Measurements from ENCODE around the gene RNPC3. TPM values are rescaled to one million over a fixed set of nuclear protein-coding genes. Genes with fewer than 3 reads are reported as not detected.
"Not testable (repeated sequence)": the region's sequence is repeated elsewhere in the genome, so short reads cannot be mapped to it uniquely, and the experiment has no call there.

RNPC3 gene
- total RNA-seq, 1 experiment from 2014 or later = 8.1 TPM

- ChIA-PET CTCF (no interaction called here), POLR2A (no interaction called here)
- Histone ChIP-seq H3K4me3 (ENCODE audit: low read depth, low read length) (no peak overlapping the region), H3K4me1 (no peaks in the 10 kb centered on the region), H3K9me3 (no peaks in the 10 kb centered on the region), H3K36me3 (ENCODE audit: control insufficient read depth, insufficient read depth, low read length) (no peaks in the 10 kb centered on the region), H3K27me3 (replicated peaks; ENCODE audit: control insufficient read depth, insufficient read depth, low read length) (no peaks in the 10 kb centered on the region)
- peaks cover 3% of the 10 kb centered on the region for H3K36me3 Mint-ChIP-seq (ENCODE audit: insufficient read depth, unreplicated experiment)
- H3K4me1 Mint-ChIP-seq (ENCODE audit: low read depth, unreplicated experiment) = no peaks in the 10 kb centered on the region
- H3K27ac Mint-ChIP-seq (ENCODE audit: unreplicated experiment) = no peak overlapping the region
- no peak for DNase-seq
- intact Hi-C loops (cut with micrococcal nuclease; ENCODE audit: unreplicated experiment) = no loop called here
- H3K4me3 Mint-ChIP-seq (ENCODE audit: unreplicated experiment) = no peak overlapping the region
- no TSS peak for BruUV-seq (replicated peaks)
- H3K9me3 Mint-ChIP-seq (ENCODE audit: unreplicated experiment) = no peaks in the 10 kb centered on the region
- TF ChIP-seq CTCF (IDR thresholded peaks at IDR 0.05; ENCODE audit: insufficient read depth in 1 of 2, low read depth in 1 of 2, low read length in 1 of 2, severe bottlenecking in 1 of 2, unreplicated experiment in 1 of 2) = no peak
- H3K27me3 Mint-ChIP-seq (ENCODE audit: insufficient read depth, unreplicated experiment) = peaks cover 3% of the 10 kb centered on the region
Measured at GRCh38 chr1:103560427-103560826, 34.9 kb downstream of the RNPC3 start.

GRCh38 chr1:103561124-103561523, 35.6 kb downstream of the RNPC3 start:
- H3K9me3 Mint-ChIP-seq (ENCODE audit: unreplicated experiment); CTCF ChIA-PET; H3K36me3 Mint-ChIP-seq (ENCODE audit: insufficient read depth, unreplicated experiment); H3K27ac Mint-ChIP-seq (ENCODE audit: unreplicated experiment); DNase-seq; BruUV-seq (replicated peaks); H3K4me1 ChIP-seq; H3K4me1 Mint-ChIP-seq (ENCODE audit: low read depth, unreplicated experiment); H3K4me3 ChIP-seq (ENCODE audit: low read depth, low read length); H3K27me3 ChIP-seq (replicated peaks; ENCODE audit: control insufficient read depth, insufficient read depth, low read length); H3K27me3 Mint-ChIP-seq (ENCODE audit: insufficient read depth, unreplicated experiment); H3K36me3 ChIP-seq (ENCODE audit: control insufficient read depth, insufficient read depth, low read length); POLR2A ChIA-PET; H3K9me3 ChIP-seq; H3K4me3 Mint-ChIP-seq (ENCODE audit: unreplicated experiment); intact Hi-C loops (cut with micrococcal nuclease; ENCODE audit: unreplicated experiment): not testable (repeated sequence)

GRCh38 chr1:103561643-103562395, 36.3 kb downstream of the RNPC3 start:
- no peaks in the 10 kb centered on the region for H3K4me1 ChIP-seq
- Mint-ChIP-seq H3K27me3 (ENCODE audit: insufficient read depth, unreplicated experiment) (peaks cover 3% of the 10 kb centered on the region), H3K36me3 (ENCODE audit: insufficient read depth, unreplicated experiment) (no peaks in the 10 kb centered on the region), H3K27ac (ENCODE audit: unreplicated experiment) (no peak overlapping the region), H3K4me1 (ENCODE audit: low read depth, unreplicated experiment) (no peaks in the 10 kb centered on the region), H3K9me3 (ENCODE audit: unreplicated experiment) (no peaks in the 10 kb centered on the region), H3K4me3 (ENCODE audit: unreplicated experiment) (no peak overlapping the region)
- no peaks in the 10 kb centered on the region for H3K27me3 ChIP-seq (replicated peaks; ENCODE audit: control insufficient read depth, insufficient read depth, low read length)
- no peaks in the 10 kb centered on the region for H3K9me3 ChIP-seq
- no TSS peak for BruUV-seq (replicated peaks)
- no peaks in the 10 kb centered on the region for H3K36me3 ChIP-seq (ENCODE audit: control insufficient read depth, insufficient read depth, low read length)
- TF ChIP-seq CTCF (IDR thresholded peaks at IDR 0.05; ENCODE audit: insufficient read depth in 1 of 2, low read depth in 1 of 2, low read length in 1 of 2, severe bottlenecking in 1 of 2, unreplicated experiment in 1 of 2) = no peak
- intact Hi-C loops (cut with micrococcal nuclease; ENCODE audit: unreplicated experiment) = no loop called here
- H3K4me3 ChIP-seq (ENCODE audit: low read depth, low read length) = no peak overlapping the region
- CTCF ChIA-PET = no interaction called here
- no peak for DNase-seq
- POLR2A ChIA-PET = no interaction called here
